BJ (cell line): ENCODE results near the gene DUSP2. TPM values are rescaled to one million over a fixed set of nuclear protein-coding genes. Genes with fewer than 3 reads are reported as not detected.

Experiments used
- CTCF ChIA-PET: fragments of 350-600 bp; formaldehyde crosslinking; extraction: SDS; loops from one replicate; lab custom pipeline; 2021; ENCODE audit warnings: antibody characterized with exemption, inconsistent platforms; lab: Yijun Ruan, JAX
- POLR2A ChIA-PET: fragments of 300-600 bp; sonication (Branson Sonifier 250); formaldehyde crosslinking; extraction: SDS; loops from one replicate; lab custom pipeline; 2021; ENCODE audit warnings: antibody characterized with exemption; lab: Charles Lee
- DNase-seq: peaks from one replicate; pipeline ENCODE4 v3.0.0-alpha.2; 2011; ENCODE audit warnings: low read depth
- H3K27me3 ChIP-seq: 2 replicates; pipeline ENCODE4 v1.6.0; 2011; ENCODE audit warnings: low read length; ENCODE audit not compliant: control insufficient read depth, insufficient read depth
- H3K36me3 ChIP-seq: 2 replicates; pipeline ENCODE4 v1.5.1; 2011; ENCODE audit warnings: low read length; ENCODE audit not compliant: control insufficient read depth, insufficient read depth
- H3K4me3 ChIP-seq: 2 replicates; pipeline ENCODE4 v1.5.1; 2011; ENCODE audit warnings: low read depth, mild to moderate bottlenecking, control low read depth, low read length
- polyA plus RNA-seq: library from polyadenylated mRNA; depleted of rRNA; stranded (reverse); fragments of >200 nt; gene quantifications from 2 replicates; pipeline ENCODE4 v1.2.3, GENCODE V29; 2011
- TF ChIP-seq, protein P1 (sequence below): IDR thresholded peaks from 2 replicates; pipeline ENCODE4 v1.5.1; 2011; ENCODE audit warnings: low read depth, mild to moderate bottlenecking, control low read depth, inconsistent platforms, low read length, moderate library complexity; ENCODE audit not compliant: insufficient read depth

The DUSP2 gene
- polyA plus RNA-seq, 1 experiment: 2.2 TPM

DNA sequence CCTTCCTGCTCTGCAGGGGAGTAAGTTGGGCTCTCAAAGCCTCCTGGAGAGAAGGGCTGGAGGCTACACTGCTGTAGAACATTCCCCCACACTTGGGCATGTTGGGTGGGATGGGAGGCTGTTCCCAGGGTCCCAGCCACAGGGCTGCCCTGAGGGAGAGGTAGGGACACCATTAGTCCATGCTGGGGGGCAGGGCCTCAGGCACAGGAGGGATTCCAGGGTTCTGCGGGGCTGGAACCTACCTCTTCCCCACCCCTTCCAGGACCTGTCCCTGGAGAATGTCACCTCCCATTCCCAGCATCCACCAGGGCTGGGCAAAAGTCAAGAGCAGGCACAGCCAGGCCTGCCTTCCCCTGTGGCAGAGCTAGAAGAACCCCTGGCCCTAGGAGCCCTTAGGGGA lies 21.9 kb downstream of the DUSP2 start:
- no peak for DNase-seq
- H3K36me3 ChIP-seq: no peaks in the 10 kb centered on the region
- H3K27me3 ChIP-seq: peaks cover 29% of the 10 kb centered on the region
- ChIA-PET CTCF (interaction anchor here (1.5 to 1.7 kb wide), 2 partner anchors 50 to 101 kb away, joined by 5 to 7 read pairs; no protein-coding TSS in a partner anchor), POLR2A (no interaction called here)
- TF ChIP-seq, protein P1, sequence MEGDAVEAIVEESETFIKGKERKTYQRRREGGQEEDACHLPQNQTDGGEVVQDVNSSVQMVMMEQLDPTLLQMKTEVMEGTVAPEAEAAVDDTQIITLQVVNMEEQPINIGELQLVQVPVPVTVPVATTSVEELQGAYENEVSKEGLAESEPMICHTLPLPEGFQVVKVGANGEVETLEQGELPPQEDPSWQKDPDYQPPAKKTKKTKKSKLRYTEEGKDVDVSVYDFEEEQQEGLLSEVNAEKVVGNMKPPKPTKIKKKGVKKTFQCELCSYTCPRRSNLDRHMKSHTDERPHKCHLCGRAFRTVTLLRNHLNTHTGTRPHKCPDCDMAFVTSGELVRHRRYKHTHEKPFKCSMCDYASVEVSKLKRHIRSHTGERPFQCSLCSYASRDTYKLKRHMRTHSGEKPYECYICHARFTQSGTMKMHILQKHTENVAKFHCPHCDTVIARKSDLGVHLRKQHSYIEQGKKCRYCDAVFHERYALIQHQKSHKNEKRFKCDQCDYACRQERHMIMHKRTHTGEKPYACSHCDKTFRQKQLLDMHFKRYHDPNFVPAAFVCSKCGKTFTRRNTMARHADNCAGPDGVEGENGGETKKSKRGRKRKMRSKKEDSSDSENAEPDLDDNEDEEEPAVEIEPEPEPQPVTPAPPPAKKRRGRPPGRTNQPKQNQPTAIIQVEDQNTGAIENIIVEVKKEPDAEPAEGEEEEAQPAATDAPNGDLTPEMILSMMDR: no peak
- no peak overlapping the region for H3K4me3 ChIP-seq

DNA sequence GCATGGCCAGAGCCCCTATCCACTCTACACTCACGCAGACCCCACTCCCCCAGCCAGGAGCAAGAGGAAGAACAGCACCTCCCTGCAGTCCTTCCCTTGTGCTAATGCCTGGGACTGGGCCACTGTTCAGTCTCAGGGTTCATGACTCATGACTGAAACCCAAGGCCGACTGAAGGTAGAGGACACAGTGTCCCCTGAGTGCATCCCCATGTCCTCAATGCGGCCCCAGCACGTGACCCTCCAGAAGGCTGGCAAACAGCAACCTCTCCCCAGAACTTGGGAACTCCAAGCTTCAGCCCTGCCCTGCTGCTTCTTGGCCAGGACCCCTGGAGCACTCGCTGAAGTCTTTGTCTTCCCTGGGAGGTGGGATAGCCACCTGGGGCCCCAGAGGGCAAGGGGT lies 22.8 kb downstream of the DUSP2 start:
- DNase-seq: no peak
- TF ChIP-seq, protein P1: no peak
- ChIA-PET CTCF (interaction anchor here (1.7 kb wide), 1 partner anchor 100 kb away, joined by 5 read pairs; no protein-coding TSS in a partner anchor), POLR2A (no interaction called here)
- Histone ChIP-seq H3K4me3 (no peak overlapping the region), H3K27me3 (peaks cover 32% of the 10 kb centered on the region), H3K36me3 (no peaks in the 10 kb centered on the region)

DNA sequence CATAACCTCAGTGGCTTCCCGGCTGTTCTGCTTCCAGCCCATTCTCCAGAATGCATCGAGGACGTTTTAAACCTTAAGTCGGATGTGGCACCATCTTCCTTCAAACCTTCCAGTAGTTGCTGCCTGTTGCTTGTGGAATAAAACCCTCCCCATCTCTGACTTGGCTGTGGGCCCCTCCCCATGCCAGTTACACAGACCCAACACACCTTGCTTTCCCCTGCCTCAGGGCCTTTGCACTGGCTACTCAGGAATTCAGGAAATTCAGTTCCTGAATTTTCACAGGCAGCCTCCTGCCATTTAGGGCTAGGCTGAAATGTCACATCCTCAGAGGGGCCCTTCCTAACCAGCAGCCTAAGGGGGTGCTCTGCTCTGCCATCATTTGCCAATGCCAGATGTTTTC lies 23.8 kb downstream of the DUSP2 start:
- TF ChIP-seq, protein P1: no peak
- no peak for DNase-seq
- ChIA-PET POLR2A (no interaction called here), CTCF (no interaction called here)
- Histone ChIP-seq H3K36me3 (no peaks in the 10 kb centered on the region), H3K4me3 (no peak overlapping the region), H3K27me3 (peaks cover 34% of the 10 kb centered on the region)

DNA sequence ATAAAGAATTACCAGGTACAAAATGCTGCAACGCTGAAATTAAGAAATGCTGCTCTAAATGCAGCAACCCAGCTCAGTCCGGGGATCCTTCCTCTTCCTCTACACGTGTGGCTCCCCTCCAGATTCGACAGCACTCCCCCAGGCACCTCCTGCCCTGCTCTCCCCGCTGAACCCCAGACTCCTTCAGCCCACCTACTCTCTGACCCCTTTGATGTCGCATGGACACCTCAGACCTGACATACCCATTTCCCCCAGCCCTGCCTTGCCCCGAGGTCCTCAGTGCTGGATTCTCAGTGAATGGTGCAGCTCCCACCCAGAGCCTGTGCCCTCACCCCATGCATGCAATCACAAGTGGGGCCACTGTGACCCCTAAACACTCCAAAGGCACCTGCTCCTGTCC lies 24.2 kb downstream of the DUSP2 start:
- POLR2A ChIA-PET: no interaction called here
- CTCF ChIA-PET: no interaction called here
- Histone ChIP-seq H3K36me3 (no peaks in the 10 kb centered on the region), H3K4me3 (no peak overlapping the region), H3K27me3 (peaks cover 36% of the 10 kb centered on the region)
- TF ChIP-seq, protein P1: no peak
- no peak for DNase-seq

DNA sequence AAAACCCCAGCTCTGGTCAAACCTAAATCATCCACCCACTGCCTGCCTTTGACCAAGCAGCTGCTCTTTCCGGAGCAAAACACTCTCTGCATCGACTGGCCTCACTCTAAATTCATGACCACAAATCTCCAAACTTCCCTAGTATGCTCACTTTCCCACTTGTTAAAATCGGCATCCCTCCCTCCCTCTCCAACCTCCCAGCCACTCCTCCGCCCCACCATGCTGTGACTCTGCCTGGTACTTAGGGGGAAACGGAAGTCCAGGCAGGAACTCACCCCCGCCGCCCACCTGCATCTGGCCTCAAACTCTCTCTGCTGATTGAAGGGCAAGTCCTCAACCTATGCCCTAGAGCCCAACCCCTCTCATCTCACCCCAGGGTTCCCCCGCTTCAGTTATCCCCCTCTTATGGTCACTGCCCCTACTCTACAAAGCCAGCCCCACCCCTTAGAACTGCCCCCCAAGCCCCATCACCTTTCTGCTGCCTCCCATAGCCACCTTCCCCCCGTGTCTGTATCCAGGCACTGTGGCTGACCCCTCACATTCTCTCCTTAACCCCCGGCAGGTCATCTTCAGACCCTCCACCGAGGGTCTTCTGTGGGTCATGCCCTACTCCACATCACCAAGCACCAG lies 25.0 kb downstream of the DUSP2 start:
- Histone ChIP-seq H3K4me3 (no peak overlapping the region), H3K36me3 (no peaks in the 10 kb centered on the region), H3K27me3 (peaks cover 41% of the 10 kb centered on the region)
- POLR2A ChIA-PET: no interaction called here
- TF ChIP-seq, protein P1: no peak
- DNase-seq: no peak
- CTCF ChIA-PET: interaction anchor here (1.0 kb wide), 1 partner anchor 127 kb away, joined by 4 read pairs; no protein-coding TSS in a partner anchor
